Retinal pigment epithelial cell (primary cell): Measurements from ENCODE around the gene SEMA6A.

Experiments
- DNase-seq: peaks from one replicate; pipeline ENCODE4 v3.0.0-alpha.2; 2010; ENCODE audit warnings: low read depth
- H3K4me3 ChIP-seq: 2 replicates; pipeline ENCODE4 v1.5.1; 2011; ENCODE audit warnings: mild to moderate bottlenecking, low read length, control low read depth, moderate library complexity
- TF ChIP-seq, protein P1 (sequence below): conservative IDR thresholded peaks from 2 replicates; pipeline ENCODE4 v1.5.1; 2011; ENCODE audit warnings: low read depth, low read length, control low read depth, inconsistent platforms

SEMA6A gene

DNA sequence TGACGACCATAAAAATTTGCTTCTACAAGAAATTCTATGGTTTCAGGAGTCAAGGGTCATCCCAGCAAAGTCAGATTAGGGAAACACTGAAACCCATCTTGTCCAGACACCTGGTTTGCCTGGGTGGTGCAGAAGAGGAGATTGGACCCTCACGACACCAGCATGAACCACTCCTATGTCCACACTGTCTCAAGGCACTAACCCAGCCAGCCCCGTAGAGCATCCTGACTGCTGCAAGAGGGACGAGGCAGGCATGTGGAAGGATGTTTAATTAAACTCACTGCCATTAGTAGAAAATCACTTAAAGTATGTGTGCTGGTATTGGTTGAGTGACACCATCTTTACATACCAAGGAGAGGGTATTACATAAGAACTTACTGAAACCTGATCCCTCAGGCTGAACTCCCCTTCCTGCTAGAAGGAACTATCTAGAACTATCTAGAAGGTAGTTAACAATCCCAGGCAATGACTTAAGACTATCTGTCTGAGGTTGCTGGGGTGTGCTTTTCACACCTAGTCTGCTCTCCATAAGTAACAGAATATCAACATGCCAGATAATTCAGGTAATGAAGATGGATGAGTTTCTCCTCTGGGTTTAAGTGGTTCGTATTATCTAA lies 93.6 kb downstream of the SEMA6A start:
- DNase-seq = no peak
- TF ChIP-seq, protein P1, sequence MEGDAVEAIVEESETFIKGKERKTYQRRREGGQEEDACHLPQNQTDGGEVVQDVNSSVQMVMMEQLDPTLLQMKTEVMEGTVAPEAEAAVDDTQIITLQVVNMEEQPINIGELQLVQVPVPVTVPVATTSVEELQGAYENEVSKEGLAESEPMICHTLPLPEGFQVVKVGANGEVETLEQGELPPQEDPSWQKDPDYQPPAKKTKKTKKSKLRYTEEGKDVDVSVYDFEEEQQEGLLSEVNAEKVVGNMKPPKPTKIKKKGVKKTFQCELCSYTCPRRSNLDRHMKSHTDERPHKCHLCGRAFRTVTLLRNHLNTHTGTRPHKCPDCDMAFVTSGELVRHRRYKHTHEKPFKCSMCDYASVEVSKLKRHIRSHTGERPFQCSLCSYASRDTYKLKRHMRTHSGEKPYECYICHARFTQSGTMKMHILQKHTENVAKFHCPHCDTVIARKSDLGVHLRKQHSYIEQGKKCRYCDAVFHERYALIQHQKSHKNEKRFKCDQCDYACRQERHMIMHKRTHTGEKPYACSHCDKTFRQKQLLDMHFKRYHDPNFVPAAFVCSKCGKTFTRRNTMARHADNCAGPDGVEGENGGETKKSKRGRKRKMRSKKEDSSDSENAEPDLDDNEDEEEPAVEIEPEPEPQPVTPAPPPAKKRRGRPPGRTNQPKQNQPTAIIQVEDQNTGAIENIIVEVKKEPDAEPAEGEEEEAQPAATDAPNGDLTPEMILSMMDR = no peak
- no peak overlapping the region for H3K4me3 ChIP-seq

DNA sequence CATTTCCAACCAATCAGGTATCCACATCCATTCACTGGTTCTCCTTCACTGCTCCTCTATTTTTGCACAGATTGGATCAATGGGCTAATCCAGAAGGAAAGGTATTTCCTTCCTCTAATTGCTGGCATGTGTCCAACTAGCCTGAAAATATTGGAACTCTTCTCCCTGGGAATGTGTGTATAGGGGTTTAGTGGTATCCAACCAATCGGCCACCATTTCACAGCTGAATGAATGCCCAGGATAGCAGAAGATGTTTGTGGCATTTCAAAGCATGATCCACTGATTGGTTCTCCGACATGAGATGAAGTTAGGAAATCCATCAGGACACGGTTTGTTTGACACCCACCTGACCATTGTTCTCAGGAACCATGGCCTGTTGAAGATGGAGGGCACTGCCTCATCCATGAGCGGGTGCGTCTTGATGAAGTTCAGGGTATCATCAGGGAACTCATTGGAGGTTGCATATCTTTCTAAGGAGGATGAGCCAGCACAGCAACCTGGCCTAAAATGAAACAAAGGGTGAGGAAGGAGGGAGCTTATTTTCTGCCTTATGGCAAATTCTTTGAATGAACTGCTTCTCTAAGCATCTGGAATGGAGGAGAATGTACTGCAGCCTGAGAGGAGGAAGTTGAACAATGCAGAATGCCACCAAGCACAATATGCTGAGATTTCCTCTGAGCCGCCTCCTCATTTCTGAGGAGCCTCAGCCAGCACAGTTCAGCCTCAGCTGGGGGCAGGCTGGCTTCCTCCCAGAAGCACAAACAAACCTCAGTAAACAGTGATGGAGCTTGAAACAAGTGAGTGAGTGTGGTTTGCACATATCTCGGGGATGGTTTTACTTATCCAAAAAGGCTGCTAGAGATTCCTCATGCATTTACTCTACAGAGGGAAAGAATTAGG lies 94.6 kb downstream of the SEMA6A start:
- DNase-seq = no peak
- TF ChIP-seq, protein P1 = no peak
- H3K4me3 ChIP-seq = no peak overlapping the region

DNA sequence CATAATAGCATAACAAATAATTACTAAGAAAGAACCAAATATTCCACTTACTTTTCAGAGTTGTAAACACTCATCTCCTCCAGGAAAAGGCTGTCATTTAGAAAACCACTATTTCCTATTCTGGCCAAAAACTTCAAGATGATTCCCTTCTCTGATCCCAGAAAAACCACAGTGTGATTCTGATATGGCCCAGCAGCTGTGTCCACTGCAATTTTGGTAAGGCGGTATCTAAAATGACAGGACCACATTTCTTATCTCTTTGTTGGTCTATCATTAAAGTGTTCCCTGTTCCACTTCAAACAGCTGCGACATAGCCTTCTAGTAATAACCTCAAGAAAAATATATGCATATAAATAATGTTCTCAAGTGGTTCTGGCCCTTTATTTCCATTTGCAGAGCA lies 96.1 kb downstream of the SEMA6A start:
- H3K4me3 ChIP-seq = no peak overlapping the region
- TF ChIP-seq, protein P1 = no peak
- no peak for DNase-seq

DNA sequence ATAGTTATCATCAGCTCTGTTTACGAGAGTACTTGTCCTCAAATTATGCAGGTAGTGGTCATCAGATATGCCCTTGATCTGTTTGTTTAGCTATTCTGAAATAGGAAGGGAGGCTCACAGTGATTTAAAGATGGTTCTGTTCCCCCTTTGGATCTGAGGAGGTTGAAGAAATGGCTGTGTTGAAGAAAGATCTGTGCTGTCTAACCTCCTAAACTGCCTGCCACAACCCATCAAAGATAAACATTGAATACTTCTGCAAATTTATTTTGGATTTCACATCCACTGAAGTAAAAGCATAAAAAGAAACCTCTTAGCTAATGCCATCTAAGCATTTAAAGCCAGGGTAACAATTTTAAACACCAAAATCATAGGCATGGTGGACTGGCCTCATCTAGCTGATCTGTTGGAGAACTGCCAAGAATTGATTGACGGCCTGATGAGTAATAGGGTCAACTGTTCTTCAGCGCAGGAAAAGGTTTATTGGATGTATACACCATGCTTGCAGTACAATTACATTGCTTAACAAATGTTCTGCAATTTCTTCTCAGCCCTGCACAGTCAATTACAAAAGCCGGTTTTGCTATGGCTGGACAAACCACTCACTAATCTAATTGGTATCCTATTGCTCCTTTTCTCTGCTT lies 97.6 kb downstream of the SEMA6A start:
- TF ChIP-seq, protein P1 = no peak
- no peak overlapping the region for H3K4me3 ChIP-seq
- DNase-seq = no peak

DNA sequence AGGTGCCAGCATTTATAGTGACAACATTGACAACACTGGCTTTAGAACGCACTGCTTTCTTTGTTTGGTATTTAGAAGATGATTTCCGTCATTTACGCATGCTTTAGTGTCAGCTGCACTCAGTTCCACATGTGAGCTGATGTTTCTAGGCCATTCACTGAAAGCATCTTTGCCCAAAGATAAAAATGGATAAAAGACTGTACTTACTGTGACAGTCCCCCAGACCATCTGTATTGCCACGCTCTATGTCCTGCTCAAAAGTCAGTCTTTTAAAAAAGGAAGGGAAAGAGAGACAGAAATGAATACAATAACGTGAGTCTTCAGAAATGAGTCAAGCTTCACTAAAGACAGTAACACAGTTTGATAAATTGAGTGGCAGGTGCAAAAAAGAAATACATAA lies 99.3 kb downstream of the SEMA6A start:
- no peak for DNase-seq
- H3K4me3 ChIP-seq = no peak overlapping the region
- TF ChIP-seq, protein P1 = no peak

DNA sequence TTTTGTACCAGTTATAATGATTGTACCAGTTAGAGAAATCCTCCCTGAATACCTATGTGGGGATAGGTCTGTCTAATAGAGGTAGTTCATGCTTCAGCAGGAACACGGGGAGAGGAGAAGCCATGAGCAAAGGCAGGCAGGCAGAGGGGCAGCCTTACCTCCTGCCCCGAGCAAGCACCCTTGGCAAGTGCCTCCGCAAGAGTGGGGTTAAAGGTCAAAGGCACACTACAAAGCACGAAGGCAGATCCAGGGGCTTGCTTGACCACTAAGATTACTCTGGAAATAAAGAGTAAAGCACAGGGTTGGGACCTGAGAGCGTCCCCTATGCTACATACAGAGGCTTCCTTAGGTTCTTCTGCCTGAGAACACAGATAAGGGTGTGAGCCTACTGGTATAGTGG lies 100.9 kb downstream of the SEMA6A start:
- no peak for DNase-seq
- TF ChIP-seq, protein P1 = no peak
- no peak overlapping the region for H3K4me3 ChIP-seq
